ENCODE data around the gene CDCA4. TPM values are rescaled to one million over a fixed set of nuclear protein-coding genes. Genes with fewer than 3 reads are reported as not detected.

Gene CDCA4
- total RNA-seq, 4 donors from 2014 or later, result 27.7 to 38.6 (median 35.8) TPM

GRCh38 chr14:105053996-105054395, 33.1 kb upstream of the CDCA4 start:
- no peak for DNase-seq (ENCODE audit: low spot score in 2 of 2)
- no peak overlapping the region for H3K27ac ChIP-seq
- no peaks in the 10 kb centered on the region for H3K36me3 ChIP-seq
- H3K4me3 ChIP-seq, result no peak overlapping the region
- WGBS, result 94% methylated on average over 15 of the region's 15 CpGs
- no peaks in the 10 kb centered on the region for H3K9me3 ChIP-seq
- H3K27me3 ChIP-seq, result no peaks in the 10 kb centered on the region
- TF ChIP-seq POLR2AphosphoS5 (IDR thresholded peaks at IDR 0.05), result no peak
- no peak for TF ChIP-seq CTCF (IDR thresholded peaks at IDR 0.05)
- no peak for TF ChIP-seq EP300 (IDR thresholded peaks at IDR 0.05)
- TF ChIP-seq POLR2A (IDR thresholded peaks at IDR 0.05), result no peak
- H3K4me1 ChIP-seq, result peaks cover 5% of the 10 kb centered on the region

GRCh38 chr14:105053421-105053820, 32.5 kb upstream of the CDCA4 start:
- no peak for TF ChIP-seq EP300 (IDR thresholded peaks at IDR 0.05)
- no peak for TF ChIP-seq POLR2AphosphoS5 (IDR thresholded peaks at IDR 0.05)
- no peak for TF ChIP-seq CTCF (IDR thresholded peaks at IDR 0.05)
- TF ChIP-seq POLR2A (IDR thresholded peaks at IDR 0.05), result no peak
- DNase-seq (ENCODE audit: low spot score in 2 of 2), result no peak
- no peak overlapping the region for H3K4me3 ChIP-seq
- WGBS, result 82% methylated on average over 6 of the region's 6 CpGs
- no peaks in the 10 kb centered on the region for H3K9me3 ChIP-seq
- H3K27me3 ChIP-seq, result no peaks in the 10 kb centered on the region
- H3K36me3 ChIP-seq, result no peaks in the 10 kb centered on the region
- H3K27ac ChIP-seq, result no peak overlapping the region
- no peaks in the 10 kb centered on the region for H3K4me1 ChIP-seq

- H3K4me1 ChIP-seq, result no peaks in the 10 kb centered on the region
- H3K27ac ChIP-seq, result no peak overlapping the region
- TF ChIP-seq CTCF (IDR thresholded peaks at IDR 0.05) (no peak), POLR2A (IDR thresholded peaks at IDR 0.05) (no peak), EP300 (IDR thresholded peaks at IDR 0.05) (no peak), POLR2AphosphoS5 (IDR thresholded peaks at IDR 0.05) (no peak)
- H3K27me3 ChIP-seq, result peaks cover 2% of the 10 kb centered on the region
- H3K9me3 ChIP-seq, result no peaks in the 10 kb centered on the region
- no peak for DNase-seq (ENCODE audit: low spot score in 2 of 2)
- WGBS, result 81% methylated on average over 4 of the region's 4 CpGs
- no peaks in the 10 kb centered on the region for H3K36me3 ChIP-seq
- H3K4me3 ChIP-seq, result no peak overlapping the region
Measured at GRCh38 chr14:105052110-105052458, 31.2 kb upstream of the CDCA4 start.

- no peaks in the 10 kb centered on the region for H3K4me1 ChIP-seq
- no peak overlapping the region for H3K27ac ChIP-seq
- DNase-seq (ENCODE audit: low spot score in 2 of 2), result no peak
- H3K4me3 ChIP-seq, result no peak overlapping the region
- H3K27me3 ChIP-seq, result peaks cover 2% of the 10 kb centered on the region
- no peaks in the 10 kb centered on the region for H3K36me3 ChIP-seq
- 95% methylated on average over 54 of the region's 59 CpGs for WGBS
- no peaks in the 10 kb centered on the region for H3K9me3 ChIP-seq
- TF ChIP-seq EP300 (IDR thresholded peaks at IDR 0.05), result no peak
- TF ChIP-seq CTCF (IDR thresholded peaks at IDR 0.05), result no peak
- TF ChIP-seq POLR2AphosphoS5 (IDR thresholded peaks at IDR 0.05), result no peak
- no peak for TF ChIP-seq POLR2A (IDR thresholded peaks at IDR 0.05)
Measured at GRCh38 chr14:105051182-105052109, 30.6 kb upstream of the CDCA4 start.

DNA sequence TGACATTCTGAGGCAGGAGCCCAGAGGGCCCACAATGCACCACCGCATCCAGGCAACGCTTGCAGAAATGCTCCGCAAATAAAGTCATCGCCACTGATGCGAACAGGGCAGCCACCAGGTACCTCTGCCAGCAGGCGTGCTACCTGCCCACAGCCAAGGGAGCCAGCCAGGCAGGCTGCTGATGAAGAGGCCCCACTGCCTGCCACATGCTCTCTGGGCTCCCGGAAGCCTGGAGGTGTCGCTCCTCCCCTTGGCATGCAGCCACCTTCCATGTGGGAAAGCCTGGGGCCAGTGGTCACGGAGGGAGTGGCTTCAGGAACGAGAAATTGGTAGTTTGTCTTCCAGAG, 29.6 kb upstream of the CDCA4 start:
- Histone ChIP-seq H3K4me3 (no peak overlapping the region), H3K36me3 (no peaks in the 10 kb centered on the region), H3K4me1 (peaks cover 2% of the 10 kb centered on the region), H3K9me3 (no peaks in the 10 kb centered on the region), H3K27ac (no peak overlapping the region), H3K27me3 (peaks cover 2% of the 10 kb centered on the region)
- no peak for TF ChIP-seq EP300 (IDR thresholded peaks at IDR 0.05)
- TF ChIP-seq POLR2AphosphoS5 (IDR thresholded peaks at IDR 0.05), result no peak
- TF ChIP-seq POLR2A (IDR thresholded peaks at IDR 0.05), result no peak
- no peak for TF ChIP-seq CTCF (IDR thresholded peaks at IDR 0.05)
- 28% methylated on average over 5 of the region's 10 CpGs for WGBS
- DNase-seq (ENCODE audit: low spot score in 2 of 2), result peak in 1 of 2 donors; percentile 65
